Stimulated activated CD4-positive, alpha-beta T cell treated with anti-CD3 and anti-CD28 coated beads, TNF-alpha, amount 100 ng/mL, for 1 hour (primary cell): ENCODE measurements around the gene WNT5A.

Experiments used
- DNase-seq, 3 donors: peaks; one replicate each; pipeline ENCODE4 v3.0.0-alpha.2; 2020; ENCODE audit warnings: low read depth in 3 of 3, low spot score in 1 of 3

WNT5A gene

DNA sequence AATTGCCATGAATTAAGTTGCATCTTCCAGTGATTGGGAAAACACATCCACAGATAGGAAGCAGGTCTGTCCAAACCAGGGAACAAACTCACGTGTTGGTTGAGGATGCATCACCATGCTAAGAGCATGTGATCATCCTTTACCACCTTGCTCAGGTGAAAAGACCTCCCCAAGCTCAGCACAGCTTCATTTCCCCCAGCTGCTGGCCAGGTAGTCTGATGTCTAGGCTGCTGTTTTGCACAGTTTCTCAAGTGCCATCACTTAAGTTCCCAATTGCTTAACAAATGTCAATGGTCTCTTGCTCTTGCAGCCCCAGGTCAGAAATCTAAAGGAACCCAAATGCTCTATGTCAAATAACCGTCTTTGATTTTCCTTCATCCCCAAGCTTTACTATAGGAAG lies 34.2 kb downstream of the WNT5A start:
- DNase-seq, result no peak

DNA sequence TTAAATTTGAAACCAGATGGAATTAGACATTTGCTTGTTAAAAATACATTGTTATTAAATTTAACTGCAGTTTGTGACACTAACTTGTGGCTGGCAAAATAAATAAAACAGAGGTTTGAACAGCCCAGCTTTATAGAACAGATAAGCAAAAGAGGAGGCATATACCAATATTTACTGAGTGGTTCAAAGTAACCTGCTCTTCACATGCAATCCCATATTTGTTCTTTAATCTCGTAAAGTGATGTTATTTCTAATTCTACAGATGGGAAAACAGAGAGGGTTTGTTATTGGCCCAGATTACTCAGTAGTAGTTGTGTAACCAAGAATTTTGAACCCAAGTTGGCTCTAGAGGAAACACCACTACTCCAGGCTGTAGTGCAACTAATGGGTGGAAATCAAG lies 37.6 kb downstream of the WNT5A start:
- no peak for DNase-seq

DNA sequence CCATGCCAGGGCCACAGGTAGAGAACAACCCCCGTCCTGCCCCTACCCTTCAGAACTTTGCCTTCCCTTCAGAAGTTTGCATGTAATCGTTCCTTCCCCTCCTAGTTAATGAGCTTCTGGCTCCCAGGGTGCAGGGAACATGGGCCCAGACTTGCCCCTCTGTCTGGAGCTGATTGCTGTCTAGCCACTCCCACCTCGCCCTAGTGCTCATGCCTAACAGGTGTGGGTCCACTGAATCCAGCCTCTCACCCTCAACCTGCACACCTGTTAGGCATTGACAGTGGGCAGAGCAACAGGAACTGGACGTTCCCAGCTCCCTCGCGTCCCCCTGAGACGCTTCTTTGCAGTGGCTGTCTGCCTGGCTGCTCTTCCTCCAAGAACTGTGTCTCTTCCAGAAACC lies 40.3 kb downstream of the WNT5A start:
- DNase-seq, result no peak

DNA sequence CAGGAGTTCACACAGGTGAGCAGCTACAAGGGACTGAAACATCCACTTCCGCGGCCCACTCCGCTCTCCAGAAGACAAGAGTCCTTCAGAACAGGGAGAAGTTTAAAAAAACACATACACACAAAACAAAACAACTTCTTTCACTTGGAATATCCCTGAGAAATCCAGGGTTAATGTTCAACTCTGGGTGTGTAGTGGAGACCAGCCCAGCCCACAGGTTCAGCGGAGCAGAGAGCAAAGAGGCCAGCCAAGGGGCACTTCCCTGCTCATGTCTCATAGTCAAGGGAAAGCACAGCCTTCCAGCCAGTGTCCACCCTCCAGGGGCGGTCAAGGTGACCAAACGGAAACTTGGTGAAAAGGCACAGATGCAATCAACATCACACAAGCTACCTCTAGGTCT lies 41.6 kb downstream of the WNT5A start:
- DNase-seq, result no peak

DNA sequence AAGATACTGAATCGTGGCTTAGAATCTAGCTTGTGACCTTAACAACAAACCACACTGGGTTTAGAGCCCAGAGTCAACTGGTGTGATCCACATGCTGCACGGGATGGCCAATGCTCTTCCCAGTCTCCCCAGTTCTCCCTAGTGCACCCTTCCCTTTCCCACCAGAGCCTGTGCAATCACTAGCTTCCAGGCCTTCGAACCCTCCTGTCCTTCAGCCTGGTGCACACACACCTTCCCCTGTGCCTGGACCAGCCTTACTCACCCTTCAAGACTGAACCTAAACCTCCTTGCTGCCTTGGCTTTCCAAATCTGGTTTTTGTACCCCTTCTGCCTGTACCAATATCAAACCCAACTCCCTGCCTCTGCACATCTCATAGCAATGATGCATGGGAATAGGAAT lies 43.8 kb downstream of the WNT5A start:
- no peak for DNase-seq

DNA sequence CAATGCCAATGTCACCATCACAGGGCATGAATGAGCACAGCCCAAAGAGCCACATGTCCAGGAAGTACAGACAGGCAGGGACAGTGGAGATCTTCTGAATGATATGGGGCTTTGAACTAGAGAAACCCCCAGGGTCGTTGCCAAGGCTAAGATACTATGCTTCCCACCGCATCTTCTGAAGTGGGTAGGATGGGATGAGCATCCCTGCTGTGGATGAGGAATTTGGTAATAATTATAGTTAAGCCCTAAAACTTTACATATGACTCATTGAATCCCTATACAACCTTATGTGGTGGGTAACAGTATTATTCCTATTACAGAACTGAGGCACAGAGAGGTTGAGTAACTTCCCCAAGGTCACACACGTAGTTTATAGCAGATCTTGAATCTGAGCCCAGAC lies 44.2 kb downstream of the WNT5A start:
- no peak for DNase-seq

DNA sequence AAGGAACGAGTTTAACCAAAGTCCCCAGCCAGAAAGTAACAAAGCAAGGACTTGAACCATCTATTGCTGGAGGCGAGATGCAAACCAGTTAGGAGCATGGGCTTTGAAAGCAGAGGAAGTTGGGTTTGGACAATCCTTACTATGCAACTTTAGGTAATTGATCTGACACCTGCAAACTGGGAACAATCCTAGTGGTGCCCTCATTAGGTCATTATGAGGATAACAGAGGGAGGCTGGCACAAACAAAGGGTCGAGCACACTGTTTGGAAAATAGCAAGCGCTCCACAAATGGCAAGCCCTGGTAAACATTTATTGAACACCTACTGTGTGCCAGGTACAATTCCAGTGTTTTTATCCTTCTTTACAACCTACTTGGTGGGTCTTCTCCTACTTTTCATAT lies 45.6 kb downstream of the WNT5A start:
- no peak for DNase-seq

DNA sequence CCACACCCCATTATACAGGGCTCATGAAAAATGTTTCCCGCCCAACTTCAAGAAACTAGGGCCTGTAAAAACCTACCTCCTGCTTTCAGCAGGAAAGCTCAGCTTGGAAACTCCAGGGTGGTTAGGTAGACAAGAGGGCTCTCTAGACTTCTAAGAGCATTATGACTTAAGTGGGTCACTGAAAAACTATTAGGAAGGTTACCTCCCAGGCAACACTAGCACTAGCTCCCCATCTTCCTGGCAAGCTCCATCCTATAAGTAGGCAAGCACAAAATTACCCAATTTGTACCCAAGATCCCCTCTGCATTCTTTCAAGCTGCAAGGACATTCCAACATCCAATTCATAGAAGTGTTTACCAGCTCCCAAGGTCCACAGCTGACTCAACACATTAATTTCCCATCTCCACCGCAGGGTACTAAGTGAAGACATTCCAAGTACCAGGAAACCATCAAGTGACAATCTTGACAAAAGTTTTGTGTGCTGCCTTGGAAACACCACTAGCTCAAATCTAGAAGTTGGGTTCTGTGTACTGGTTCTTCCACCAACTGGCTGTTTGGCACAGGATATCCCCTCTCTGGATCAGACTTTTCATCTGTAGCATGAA lies 46.9 kb downstream of the WNT5A start:
- no peak for DNase-seq

DNA sequence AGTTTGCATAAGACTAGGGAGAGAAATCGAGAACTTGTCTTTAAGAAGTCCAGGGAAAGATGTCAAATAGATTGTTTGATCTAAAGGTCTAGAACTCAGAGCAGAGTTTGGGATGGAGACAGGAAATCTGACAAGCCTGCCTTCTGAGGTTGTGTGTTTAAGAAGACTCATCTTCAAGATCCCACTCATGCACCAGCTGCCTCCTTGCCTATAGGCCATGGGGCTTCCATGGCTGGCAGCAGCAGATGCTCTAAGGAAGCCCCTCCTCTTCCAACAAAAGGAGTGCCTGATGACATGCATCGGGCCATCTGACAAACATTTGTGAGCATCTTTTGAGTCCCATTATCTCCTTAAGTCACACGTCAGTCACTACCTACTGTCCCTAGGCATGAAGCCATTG lies 47.4 kb downstream of the WNT5A start:
- DNase-seq, result no peak

DNA sequence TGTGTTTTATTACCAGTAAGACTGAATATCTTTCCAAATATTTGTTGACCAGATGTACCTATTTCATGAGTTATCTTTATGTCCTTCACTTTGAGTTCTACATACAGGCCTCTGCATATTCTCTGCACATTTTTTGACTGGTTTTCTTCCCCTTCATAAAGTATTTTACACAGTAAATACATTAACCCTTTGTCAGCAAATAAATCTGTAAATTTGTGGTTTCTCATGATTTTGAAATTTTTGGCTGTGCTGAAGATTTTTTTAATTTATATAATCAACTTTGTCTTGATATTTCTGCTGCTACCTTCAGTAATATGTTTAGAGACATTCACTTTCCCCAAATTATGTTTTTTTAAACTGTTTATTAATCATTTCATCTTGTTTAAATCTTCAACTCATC lies 50.5 kb downstream of the WNT5A start:
- DNase-seq, result no peak

DNA sequence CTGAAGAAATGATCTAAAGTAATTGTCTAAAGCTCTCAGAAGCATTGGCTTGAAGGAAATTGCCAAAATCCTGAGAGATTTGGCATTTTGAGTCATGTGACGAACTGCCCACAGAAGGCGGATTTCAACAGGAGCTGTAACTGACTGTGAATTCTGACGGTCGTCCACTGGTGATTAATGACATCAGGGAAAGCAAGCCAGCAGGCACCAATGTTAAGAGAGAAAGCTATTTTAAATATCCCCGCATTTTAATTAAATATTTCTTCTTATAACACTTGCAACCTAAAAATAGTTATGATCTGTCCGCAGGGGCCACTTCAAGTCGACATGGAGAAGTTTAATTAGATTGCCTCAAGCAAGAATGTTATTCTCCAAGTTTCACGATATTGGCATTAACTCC lies 51.6 kb downstream of the WNT5A start:
- DNase-seq, result no peak

DNA sequence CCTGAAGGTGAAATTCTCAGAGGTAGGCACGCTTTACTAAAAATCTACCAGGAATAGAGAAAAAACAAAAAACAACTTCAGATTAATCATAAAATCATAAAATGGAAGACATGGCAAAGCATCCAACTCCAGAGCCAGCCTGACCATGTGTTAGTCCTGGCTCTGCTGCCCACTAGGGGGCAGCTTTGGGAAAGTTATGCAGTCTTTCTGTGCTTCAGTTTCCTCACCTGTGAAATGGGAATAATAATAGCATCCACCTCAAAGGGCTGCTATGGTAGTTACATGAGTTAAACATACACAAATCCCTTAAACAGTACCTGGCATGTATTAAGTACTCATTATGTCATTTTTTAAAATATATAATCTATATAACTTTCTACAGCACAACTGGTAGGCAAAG lies 52.3 kb downstream of the WNT5A start:
- DNase-seq, result no peak

DNA sequence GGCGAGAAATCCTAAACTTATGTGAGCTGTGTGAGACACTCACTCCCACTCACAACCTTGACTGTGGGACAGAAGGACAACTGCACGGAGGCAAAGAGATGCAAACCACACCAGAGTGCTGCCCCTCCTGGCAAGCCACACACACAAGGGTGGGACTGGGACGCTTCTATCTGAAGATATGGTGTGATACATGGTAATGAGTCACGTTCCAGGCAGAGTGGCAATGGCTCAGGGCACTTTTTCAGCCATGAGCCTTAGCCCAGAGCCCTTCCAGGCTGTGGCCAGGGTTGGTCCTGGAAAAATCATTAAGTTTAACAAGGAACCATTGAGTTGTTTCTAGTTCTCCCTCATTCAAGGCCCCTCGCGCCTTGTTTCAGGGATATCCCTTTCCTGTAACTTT lies 56.1 kb downstream of the WNT5A start:
- no peak for DNase-seq

DNA sequence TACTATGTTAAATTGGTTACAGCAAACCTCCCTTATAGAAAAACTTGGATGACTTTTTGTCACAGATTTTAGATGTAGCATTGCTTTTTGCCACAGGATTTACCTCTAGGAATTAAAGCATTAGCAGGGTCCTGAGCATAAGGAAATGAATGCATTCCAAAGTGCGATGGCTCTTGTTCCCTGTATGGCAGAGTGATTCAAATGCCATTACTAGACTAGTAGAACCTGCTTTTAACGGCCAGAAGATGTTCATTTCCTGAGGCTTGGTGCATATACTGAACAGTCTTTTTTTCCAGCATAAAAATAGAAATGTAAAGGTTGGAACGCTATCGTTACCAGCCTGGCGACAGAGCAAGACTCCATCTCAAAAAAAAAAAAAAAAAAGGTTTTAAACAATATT lies 59.4 kb downstream of the WNT5A start:
- DNase-seq, result no peak

DNA sequence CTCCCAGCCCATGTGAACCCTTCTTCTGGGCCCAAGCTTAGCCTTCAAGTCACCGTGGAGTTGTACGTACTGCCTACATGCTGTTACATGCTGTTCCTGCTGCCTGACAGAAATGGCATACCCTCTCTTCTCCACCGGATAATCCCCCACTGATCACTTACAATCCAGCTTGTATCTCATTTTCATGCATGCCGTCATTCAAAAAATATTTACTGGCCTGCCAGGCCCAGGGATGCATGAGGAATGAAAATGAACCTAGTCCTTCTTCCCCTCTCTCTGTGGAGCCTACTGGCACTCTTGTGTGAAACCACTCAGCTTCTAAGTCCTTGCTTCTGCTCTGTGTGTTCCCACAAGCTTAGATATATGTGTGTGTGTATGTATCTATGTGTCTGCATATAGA lies 60.6 kb downstream of the WNT5A start:
- no peak for DNase-seq

DNA sequence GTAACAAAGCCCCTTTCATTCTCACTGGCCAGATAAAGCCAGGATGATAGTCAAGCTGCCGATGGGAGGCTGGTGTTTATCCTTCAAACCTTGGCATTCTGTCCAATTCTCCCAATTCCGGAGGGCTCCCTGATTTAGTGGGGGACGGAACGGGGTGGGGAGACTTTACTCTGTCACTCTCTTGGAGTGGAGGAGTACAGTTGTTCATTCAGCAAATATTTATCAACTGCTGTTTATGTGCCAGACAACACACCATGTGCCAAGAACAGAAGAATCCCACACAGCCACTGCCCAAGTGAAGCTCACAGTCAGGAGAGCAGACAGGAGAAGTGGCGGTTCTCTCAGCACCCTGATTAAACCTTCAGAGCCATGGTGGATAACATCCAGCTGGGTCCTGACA lies 63.3 kb downstream of the WNT5A start:
- no peak for DNase-seq

DNA sequence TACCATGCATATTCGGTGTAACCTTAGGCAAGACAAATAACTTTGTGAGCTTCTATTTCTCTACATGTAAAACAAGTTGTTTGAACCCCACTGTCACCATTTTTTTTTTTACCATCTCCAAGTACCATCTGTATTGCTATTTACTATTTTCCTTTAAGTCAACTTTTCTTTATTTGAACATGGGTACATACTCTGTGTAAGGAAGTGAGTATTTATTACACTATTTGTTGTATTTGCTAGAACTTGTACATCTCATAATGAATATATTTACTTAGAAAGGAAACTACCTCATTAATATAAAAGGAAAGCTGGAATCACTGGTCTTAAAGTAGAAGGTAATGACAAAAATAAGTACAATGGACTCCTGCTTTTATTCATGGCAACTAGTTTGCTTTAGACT lies 69.9 kb downstream of the WNT5A start:
- DNase-seq, result no peak

DNA sequence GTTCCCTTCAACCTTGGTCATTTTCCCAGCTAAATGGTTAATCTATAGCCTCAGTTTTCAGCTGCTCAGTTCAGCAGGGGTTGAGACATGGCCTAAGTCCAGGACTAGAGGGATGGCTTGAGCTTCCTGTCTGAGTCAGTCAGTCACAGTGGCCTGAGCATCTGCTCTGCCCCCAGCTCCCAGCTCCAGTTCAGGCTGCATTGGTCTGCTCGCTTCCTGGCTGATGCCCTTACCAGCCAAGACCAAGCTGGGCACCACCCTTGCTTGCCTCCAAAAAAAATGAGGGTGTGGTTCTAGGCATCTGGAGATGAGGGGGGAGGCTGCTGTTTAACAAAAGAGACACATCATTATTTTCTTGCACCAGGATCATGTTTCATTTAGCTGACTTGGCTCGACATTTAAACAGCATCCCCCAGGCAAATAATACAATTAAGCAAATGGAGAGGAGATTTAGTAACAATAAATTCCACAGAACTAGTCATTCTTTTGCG lies 70.7 kb downstream of the WNT5A start:
- no peak for DNase-seq
